ENCODE data around the gene TRUB1. TPM values are rescaled to one million over a fixed set of nuclear protein-coding genes. Genes with fewer than 3 reads are reported as not detected.

The TRUB1 gene
- total and polyA plus RNA-seq, 2 donors (not counting 3 experiments of a cell fraction or from before 2014, with no cell fraction given), result 4.6 to 16.7 TPM

DNA sequence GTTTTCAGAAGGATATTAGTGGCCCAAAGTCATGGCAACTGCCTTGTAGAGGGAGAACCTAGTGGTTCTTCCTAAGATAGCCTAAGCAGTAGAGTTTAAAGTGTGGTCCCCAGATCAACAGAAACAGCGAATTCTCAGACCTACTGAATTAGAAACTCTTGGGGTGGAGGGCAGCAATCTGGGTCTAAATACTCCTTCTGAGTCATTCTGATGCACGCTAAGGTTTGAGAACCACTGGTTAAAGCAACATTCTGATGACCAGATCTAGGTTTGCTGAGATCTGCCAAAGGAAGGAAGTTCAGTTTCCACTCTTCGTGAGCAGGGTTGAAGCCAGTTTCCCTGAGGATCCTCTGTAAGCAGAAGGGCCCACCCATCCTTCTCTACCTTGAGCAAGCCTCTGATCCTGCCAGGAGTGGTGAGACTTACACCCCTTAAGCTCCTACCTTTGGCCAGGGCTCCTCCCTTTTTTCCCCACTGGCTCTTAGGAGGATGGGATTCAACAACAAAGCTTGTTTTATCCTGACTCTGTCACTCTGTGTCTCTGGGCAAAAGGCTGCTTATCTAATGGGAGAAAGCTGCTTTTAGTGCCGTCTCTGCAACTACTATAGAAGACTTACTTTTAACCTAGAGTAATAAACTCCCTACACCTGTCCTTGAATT, 26.8 kb upstream of the TRUB1 start:
- Histone ChIP-seq H3K36me3 (ENCODE audit: control insufficient read depth in 2 of 2, extremely low read depth in 1 of 2, insufficient read depth in 2 of 2, low read length in 2 of 2) (no peaks in the 10 kb centered on the region), H3K9ac (replicated peaks; ENCODE audit: extremely low read depth, insufficient read depth, low read length) (no peak overlapping the region), H3K4me2 (ENCODE audit: insufficient read depth, low read length) (no peak overlapping the region), H3K27ac (ENCODE audit: insufficient read depth, low read depth, low read length) (no peak overlapping the region), H3K4me3 (replicated peaks in 1 of 3; ENCODE audit: insufficient read depth in 1 of 3, low read depth in 1 of 3, low read length in 3 of 3) (no peak overlapping the region), H3K4me1 (ENCODE audit: control insufficient read depth, extremely low read depth, insufficient read depth, low read length) (no peaks in the 10 kb centered on the region), H2AFZ (ENCODE audit: low read depth, low read length) (no peak overlapping the region), H4K20me1 (replicated peaks; ENCODE audit: control insufficient read depth, extremely low read depth, insufficient read depth, low read length) (no peaks in the 10 kb centered on the region), H3K27me3 (ENCODE audit: control insufficient read depth in 2 of 2, insufficient read depth in 2 of 2, low read length in 2 of 2) (peaks cover 0 to 5% of the 10 kb centered on the region in 2 experiments), H3K79me2 (ENCODE audit: control insufficient read depth, insufficient read depth, low read length) (no peaks in the 10 kb centered on the region), H3K9me3 (replicated peaks; ENCODE audit: control insufficient read depth, insufficient read depth, low read length) (no peaks in the 10 kb centered on the region), H3K9me1 (replicated peaks; ENCODE audit: control insufficient read depth, extremely low read depth, insufficient read depth, low read length) (no peaks in the 10 kb centered on the region)
- dilution Hi-C loops (cut with MboI; ENCODE audit: extremely low pct_ligation_motif_present, low sequenced_read_pairs), result no loop called here
- no peak for FAIRE-seq
- TF ChIP-seq EZH2 (IDR thresholded peaks at IDR 0.05; ENCODE audit: borderline replicate concordance, low read depth, low read length, severe bottlenecking), result no peak
- TF ChIP-seq, protein P1, sequence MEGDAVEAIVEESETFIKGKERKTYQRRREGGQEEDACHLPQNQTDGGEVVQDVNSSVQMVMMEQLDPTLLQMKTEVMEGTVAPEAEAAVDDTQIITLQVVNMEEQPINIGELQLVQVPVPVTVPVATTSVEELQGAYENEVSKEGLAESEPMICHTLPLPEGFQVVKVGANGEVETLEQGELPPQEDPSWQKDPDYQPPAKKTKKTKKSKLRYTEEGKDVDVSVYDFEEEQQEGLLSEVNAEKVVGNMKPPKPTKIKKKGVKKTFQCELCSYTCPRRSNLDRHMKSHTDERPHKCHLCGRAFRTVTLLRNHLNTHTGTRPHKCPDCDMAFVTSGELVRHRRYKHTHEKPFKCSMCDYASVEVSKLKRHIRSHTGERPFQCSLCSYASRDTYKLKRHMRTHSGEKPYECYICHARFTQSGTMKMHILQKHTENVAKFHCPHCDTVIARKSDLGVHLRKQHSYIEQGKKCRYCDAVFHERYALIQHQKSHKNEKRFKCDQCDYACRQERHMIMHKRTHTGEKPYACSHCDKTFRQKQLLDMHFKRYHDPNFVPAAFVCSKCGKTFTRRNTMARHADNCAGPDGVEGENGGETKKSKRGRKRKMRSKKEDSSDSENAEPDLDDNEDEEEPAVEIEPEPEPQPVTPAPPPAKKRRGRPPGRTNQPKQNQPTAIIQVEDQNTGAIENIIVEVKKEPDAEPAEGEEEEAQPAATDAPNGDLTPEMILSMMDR (IDR thresholded peaks at IDR 0.05; ENCODE audit: extremely low read depth in 1 of 2, insufficient read depth in 1 of 2, low read depth in 1 of 2, low read length in 2 of 2), result no peak
- TF ChIP-seq JUN (IDR thresholded peaks at IDR 0.05; ENCODE audit: borderline replicate concordance, insufficient read depth, insufficient read length, low read depth), result no peak
- TF ChIP-seq MYC (IDR thresholded peaks at IDR 0.05; ENCODE audit: low read depth, low read length), result no peak
- no peak for TF ChIP-seq POLR2A (IDR thresholded peaks at IDR 0.05; ENCODE audit: low read depth, low read length)
- no peak for TF ChIP-seq FOS (IDR thresholded peaks at IDR 0.05; ENCODE audit: borderline replicate concordance, insufficient read depth, low read length)
- no peak for TF ChIP-seq POLR2AphosphoS5 (IDR thresholded peaks at IDR 0.05; ENCODE audit: insufficient read depth, low read depth, low read length)
- TF ChIP-seq GATA2 (IDR thresholded peaks at IDR 0.05; ENCODE audit: insufficient read depth, insufficient read length, low read depth, low read length), result no peak
- TF ChIP-seq, protein P2, sequence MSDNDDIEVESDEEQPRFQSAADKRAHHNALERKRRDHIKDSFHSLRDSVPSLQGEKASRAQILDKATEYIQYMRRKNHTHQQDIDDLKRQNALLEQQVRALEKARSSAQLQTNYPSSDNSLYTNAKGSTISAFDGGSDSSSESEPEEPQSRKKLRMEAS (IDR thresholded peaks at IDR 0.05; ENCODE audit: insufficient read depth, insufficient read length), result no peak
- POLR2A ChIA-PET, result no interaction called here
- no TSS peak for BruUV-seq (replicated peaks)
- DNase-seq (ENCODE audit: low read depth, low spot score), result no peak
- CTCF ChIA-PET, result interaction anchor here (1.0 kb wide), 1 partner anchor 35 kb away, joined by 3 read pairs; no protein-coding TSS in a partner anchor
- intact Hi-C loops (cut with micrococcal nuclease), result no loop called here
